ENCODE results near the gene SUCNR1. TPM values are rescaled to one million over a fixed set of nuclear protein-coding genes. Genes with fewer than 3 reads are reported as not detected.
"Not testable (repeated sequence)": the region's sequence is repeated elsewhere in the genome, so short reads cannot be mapped to it uniquely, and the experiment has no call there.

SUCNR1 gene
- total and polyA plus RNA-seq, 2 donors (not counting 1 experiment from before 2014, with no cell fraction given), result under 0.01 to 0.02 TPM

DNA sequence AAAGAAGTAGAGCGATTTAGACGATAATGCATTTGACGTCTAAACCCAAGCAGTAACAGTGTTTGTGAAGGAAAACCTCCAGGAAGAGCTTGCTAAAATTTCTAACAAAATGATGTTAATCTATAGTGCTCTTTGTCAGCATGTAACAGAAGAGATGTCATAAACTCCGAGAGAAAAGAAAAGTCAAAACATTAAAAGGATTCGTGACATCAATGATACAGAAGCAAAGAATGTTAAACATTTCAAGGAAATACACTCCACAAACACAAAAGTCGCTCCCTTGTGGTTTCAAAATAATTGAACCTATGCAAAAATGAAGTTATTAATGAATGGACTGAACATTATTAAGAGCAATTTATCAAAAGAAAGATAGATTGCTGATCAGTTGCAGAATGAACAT is 31.6 kb upstream of the SUCNR1 start:
- H3K9ac ChIP-seq (ENCODE audit: insufficient read depth, low read length), result no peak overlapping the region
- no peak for TF ChIP-seq EZH2 (IDR thresholded peaks at IDR 0.05; ENCODE audit: low read length, missing control alignments)
- TF ChIP-seq, protein P1, sequence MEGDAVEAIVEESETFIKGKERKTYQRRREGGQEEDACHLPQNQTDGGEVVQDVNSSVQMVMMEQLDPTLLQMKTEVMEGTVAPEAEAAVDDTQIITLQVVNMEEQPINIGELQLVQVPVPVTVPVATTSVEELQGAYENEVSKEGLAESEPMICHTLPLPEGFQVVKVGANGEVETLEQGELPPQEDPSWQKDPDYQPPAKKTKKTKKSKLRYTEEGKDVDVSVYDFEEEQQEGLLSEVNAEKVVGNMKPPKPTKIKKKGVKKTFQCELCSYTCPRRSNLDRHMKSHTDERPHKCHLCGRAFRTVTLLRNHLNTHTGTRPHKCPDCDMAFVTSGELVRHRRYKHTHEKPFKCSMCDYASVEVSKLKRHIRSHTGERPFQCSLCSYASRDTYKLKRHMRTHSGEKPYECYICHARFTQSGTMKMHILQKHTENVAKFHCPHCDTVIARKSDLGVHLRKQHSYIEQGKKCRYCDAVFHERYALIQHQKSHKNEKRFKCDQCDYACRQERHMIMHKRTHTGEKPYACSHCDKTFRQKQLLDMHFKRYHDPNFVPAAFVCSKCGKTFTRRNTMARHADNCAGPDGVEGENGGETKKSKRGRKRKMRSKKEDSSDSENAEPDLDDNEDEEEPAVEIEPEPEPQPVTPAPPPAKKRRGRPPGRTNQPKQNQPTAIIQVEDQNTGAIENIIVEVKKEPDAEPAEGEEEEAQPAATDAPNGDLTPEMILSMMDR (conservative IDR thresholded peaks at IDR 0.05 in 1 of 2, IDR thresholded peaks at IDR 0.05 in 1 of 2; ENCODE audit: low read depth in 1 of 2, low read length in 2 of 2), result no peak

DNA sequence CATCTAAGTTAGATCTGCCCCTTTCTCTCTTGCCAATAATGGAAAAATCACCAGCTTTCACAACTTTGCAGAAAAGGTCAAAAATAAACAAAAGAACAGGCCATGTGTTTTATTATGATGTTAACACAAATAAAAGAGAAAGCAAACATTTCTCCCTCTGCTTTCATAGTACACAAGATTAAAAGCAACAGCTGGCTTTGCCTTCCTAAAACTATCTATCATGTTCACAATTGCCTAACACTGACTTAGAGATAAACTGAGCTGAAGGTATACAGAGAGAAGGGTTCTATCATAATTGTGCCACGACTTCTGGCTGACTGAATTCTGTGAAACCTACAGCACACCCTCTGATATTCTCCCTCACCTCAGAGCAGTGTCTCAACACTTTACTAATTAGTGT is 30.2 kb upstream of the SUCNR1 start:
- peak overlapping the region; percentile 39 for H2AFZ ChIP-seq (ENCODE audit: low read length)

More for the DNA sequence above, 31.6 kb upstream of the SUCNR1 start:
- Histone ChIP-seq H3K4me3 (replicated peaks in 1 of 4; ENCODE audit: control extremely low read depth in 1 of 4, insufficient read depth in 1 of 4, low read depth in 3 of 4, low read length in 4 of 4) (no peak overlapping the region), H3K27ac (ENCODE audit: insufficient read depth, low read length) (no peak overlapping the region), H3K9me3 (ENCODE audit: control insufficient read depth, insufficient read depth, low read depth, low read length) (no peaks in the 10 kb centered on the region), H3K4me2 (ENCODE audit: extremely low read depth, insufficient read depth, low read length) (no peak overlapping the region), H4K20me1 (ENCODE audit: control insufficient read depth, extremely low read depth, insufficient read depth, low read length) (no peaks in the 10 kb centered on the region), H3K4me1 (ENCODE audit: control insufficient read depth, extremely low read depth, insufficient read depth, low read length) (peaks cover 5% of the 10 kb centered on the region), H3K79me2 (ENCODE audit: control insufficient read depth, insufficient read depth, low read length) (no peaks in the 10 kb centered on the region), H3K36me3 (ENCODE audit: control insufficient read depth, insufficient read depth, low read length) (no peaks in the 10 kb centered on the region), H3K27me3 (ENCODE audit: control insufficient read depth, insufficient read depth, low read length) (no peaks in the 10 kb centered on the region), H2AFZ (ENCODE audit: low read length) (no peak overlapping the region)
- DNase-seq (ENCODE audit: low read depth in 2 of 2), result peak in 1 of 2 donors; percentile 51

DNA sequence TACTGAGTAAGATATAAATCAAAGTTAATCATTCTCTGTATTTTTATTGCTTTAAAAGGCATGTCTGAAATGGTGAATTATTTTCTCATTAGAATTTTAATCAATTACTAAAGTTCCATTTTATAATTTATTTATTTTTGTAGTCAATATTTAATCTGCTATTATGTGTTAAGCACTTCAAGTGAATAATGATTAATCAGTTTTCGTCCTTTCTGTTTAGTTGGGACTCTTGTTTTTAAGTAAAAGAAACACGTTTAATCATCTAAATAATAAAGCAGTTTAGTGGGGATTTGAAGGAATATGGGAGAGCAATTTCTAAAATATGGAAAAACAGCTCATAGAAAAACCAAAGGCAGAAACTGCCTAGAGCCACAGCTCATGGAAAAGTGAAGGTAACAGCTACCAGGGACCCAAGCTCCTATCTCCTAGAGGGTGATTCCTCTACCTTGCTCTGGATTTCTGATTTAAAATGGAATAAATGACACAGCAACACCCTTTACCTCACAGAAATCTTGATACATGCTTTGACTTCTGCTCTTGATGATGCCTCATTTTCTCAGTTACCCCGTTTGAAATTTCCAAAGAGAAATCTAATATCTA is 28.0 kb upstream of the SUCNR1 start:
- no peak overlapping the region for H3K9ac ChIP-seq (ENCODE audit: insufficient read depth, low read length)

More for the DNA sequence above, 30.2 kb upstream of the SUCNR1 start:
- no peak overlapping the region for H3K27ac ChIP-seq (ENCODE audit: insufficient read depth, low read length)
- no peaks in the 10 kb centered on the region for H3K79me2 ChIP-seq (ENCODE audit: control insufficient read depth, insufficient read depth, low read length)
- H3K4me3 ChIP-seq (replicated peaks in 1 of 4; ENCODE audit: control extremely low read depth in 1 of 4, insufficient read depth in 1 of 4, low read depth in 3 of 4, low read length in 4 of 4), result no peak overlapping the region
- no peaks in the 10 kb centered on the region for H3K27me3 ChIP-seq (ENCODE audit: control insufficient read depth, insufficient read depth, low read length)
- H4K20me1 ChIP-seq (ENCODE audit: control insufficient read depth, extremely low read depth, insufficient read depth, low read length), result no peaks in the 10 kb centered on the region
- no peak overlapping the region for H3K9ac ChIP-seq (ENCODE audit: insufficient read depth, low read length)
- TF ChIP-seq, protein P1 (conservative IDR thresholded peaks at IDR 0.05 in 1 of 2, IDR thresholded peaks at IDR 0.05 in 1 of 2; ENCODE audit: low read depth in 1 of 2, low read length in 2 of 2), result no peak
- no peak for TF ChIP-seq EZH2 (IDR thresholded peaks at IDR 0.05; ENCODE audit: low read length, missing control alignments)
- no peaks in the 10 kb centered on the region for H3K4me1 ChIP-seq (ENCODE audit: control insufficient read depth, extremely low read depth, insufficient read depth, low read length)
- peak; percentile 12 to 35 for DNase-seq (ENCODE audit: low read depth in 2 of 2)
- peak overlapping the region; percentile 40 for H3K4me2 ChIP-seq (ENCODE audit: extremely low read depth, insufficient read depth, low read length)
- H3K9me3 ChIP-seq (ENCODE audit: control insufficient read depth, insufficient read depth, low read depth, low read length), result no peaks in the 10 kb centered on the region
- H3K36me3 ChIP-seq (ENCODE audit: control insufficient read depth, insufficient read depth, low read length), result no peaks in the 10 kb centered on the region

DNA sequence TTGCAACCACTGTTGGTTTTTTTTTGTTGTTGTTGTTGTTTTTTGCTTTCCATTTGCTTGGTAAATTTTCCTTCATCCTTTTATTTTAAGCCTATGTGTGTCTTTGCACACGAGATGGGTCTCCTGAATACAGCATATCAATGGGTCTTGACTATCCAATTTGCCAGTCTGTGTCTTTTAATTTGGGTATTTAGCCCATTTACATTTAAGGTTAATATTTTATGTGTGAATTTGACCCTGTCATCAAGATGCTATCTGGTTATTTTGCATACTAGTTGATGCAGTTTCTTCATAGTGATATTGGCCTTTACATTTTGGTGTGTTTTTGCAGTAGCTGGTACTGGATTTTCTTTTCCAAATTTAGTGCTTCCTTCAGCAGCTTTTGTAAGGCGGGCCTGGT is 23.4 kb upstream of the SUCNR1 start:
- not testable (repeated sequence) for H3K27me3 ChIP-seq (ENCODE audit: control insufficient read depth, insufficient read depth, low read length); H3K36me3 ChIP-seq (ENCODE audit: control insufficient read depth, insufficient read depth, low read length); H3K79me2 ChIP-seq (ENCODE audit: control insufficient read depth, insufficient read depth, low read length); H3K27ac ChIP-seq (ENCODE audit: insufficient read depth, low read length); H3K4me1 ChIP-seq (ENCODE audit: control insufficient read depth, extremely low read depth, insufficient read depth, low read length); H4K20me1 ChIP-seq (ENCODE audit: control insufficient read depth, extremely low read depth, insufficient read depth, low read length); H2AFZ ChIP-seq (ENCODE audit: low read length); DNase-seq (ENCODE audit: low read depth in 2 of 2); H3K9me3 ChIP-seq (ENCODE audit: control insufficient read depth, insufficient read depth, low read depth, low read length); H3K4me3 ChIP-seq (replicated peaks in 1 of 4; ENCODE audit: control extremely low read depth in 1 of 4, insufficient read depth in 1 of 4, low read depth in 3 of 4, low read length in 4 of 4); H3K4me2 ChIP-seq (ENCODE audit: extremely low read depth, insufficient read depth, low read length); H3K9ac ChIP-seq (ENCODE audit: insufficient read depth, low read length)

More for the DNA sequence above, 28.0 kb upstream of the SUCNR1 start:
- no peak overlapping the region for H3K4me2 ChIP-seq (ENCODE audit: extremely low read depth, insufficient read depth, low read length)
- H4K20me1 ChIP-seq (ENCODE audit: control insufficient read depth, extremely low read depth, insufficient read depth, low read length), result no peaks in the 10 kb centered on the region
- H2AFZ ChIP-seq (ENCODE audit: low read length), result no peak overlapping the region
- no peaks in the 10 kb centered on the region for H3K36me3 ChIP-seq (ENCODE audit: control insufficient read depth, insufficient read depth, low read length)
- H3K27ac ChIP-seq (ENCODE audit: insufficient read depth, low read length), result no peak overlapping the region
- no peak for TF ChIP-seq EZH2 (IDR thresholded peaks at IDR 0.05; ENCODE audit: low read length, missing control alignments)
- TF ChIP-seq, protein P1 (conservative IDR thresholded peaks at IDR 0.05 in 1 of 2, IDR thresholded peaks at IDR 0.05 in 1 of 2; ENCODE audit: low read depth in 1 of 2, low read length in 2 of 2), result no peak
- no peak overlapping the region for H3K4me3 ChIP-seq (replicated peaks in 1 of 4; ENCODE audit: control extremely low read depth in 1 of 4, insufficient read depth in 1 of 4, low read depth in 3 of 4, low read length in 4 of 4)
- no peaks in the 10 kb centered on the region for H3K9me3 ChIP-seq (ENCODE audit: control insufficient read depth, insufficient read depth, low read depth, low read length)
- DNase-seq (ENCODE audit: low read depth in 2 of 2), result no peak
- H3K4me1 ChIP-seq (ENCODE audit: control insufficient read depth, extremely low read depth, insufficient read depth, low read length), result no peaks in the 10 kb centered on the region
- H3K27me3 ChIP-seq (ENCODE audit: control insufficient read depth, insufficient read depth, low read length), result no peaks in the 10 kb centered on the region
- no peaks in the 10 kb centered on the region for H3K79me2 ChIP-seq (ENCODE audit: control insufficient read depth, insufficient read depth, low read length)

Measured in fibroblast of lung (primary cell).